ENCODE measurements around the gene CRYAB.
A peak's percentile ranks its signal among the peaks of the same experiment; 100 is the strongest.
"Not testable (repeated sequence)": the region's sequence is repeated elsewhere in the genome, so short reads cannot be mapped to it uniquely, and the experiment has no call there.

The CRYAB gene

GRCh38 chr11:111933872-111934271, 22.3 kb upstream of the CRYAB start:
- DNase-seq (ENCODE audit: low spot score): no peak

- not testable (repeated sequence) for DNase-seq (ENCODE audit: low spot score)
Measured at GRCh38 chr11:111933176-111933575, 21.6 kb upstream of the CRYAB start.

GRCh38 chr11:111932611-111932950, 21.0 kb upstream of the CRYAB start:
- no peak for DNase-seq (ENCODE audit: low spot score)

- DNase-seq (ENCODE audit: low spot score): no peak
Measured at GRCh38 chr11:111930472-111930871, 18.9 kb upstream of the CRYAB start.

GRCh38 chr11:111926505-111927391, 15.2 kb upstream of the CRYAB start:
- DNase-seq (ENCODE audit: low spot score): peak; percentile 91

- DNase-seq (ENCODE audit: low spot score): no peak
Measured at GRCh38 chr11:111925953-111926352, 14.4 kb upstream of the CRYAB start.

GRCh38 chr11:111923951-111924350, 12.4 kb upstream of the CRYAB start:
- DNase-seq (ENCODE audit: low spot score): no peak

- DNase-seq (ENCODE audit: low spot score): no peak
Measured at GRCh38 chr11:111923351-111923788, 11.8 kb upstream of the CRYAB start.

- no peak for DNase-seq (ENCODE audit: low spot score)
Measured at GRCh38 chr11:111922803-111923202, 11.2 kb upstream of the CRYAB start.

GRCh38 chr11:111921541-111922230, 10.1 kb upstream of the CRYAB start:
- DNase-seq (ENCODE audit: low spot score): no peak

- no peak for DNase-seq (ENCODE audit: low spot score)
Measured at GRCh38 chr11:111920908-111921307, 9.3 kb upstream of the CRYAB start.

GRCh38 chr11:111918390-111919256, 7.1 kb upstream of the CRYAB start, which contains the start of gene C11orf52:
TSS of gene C11orf52 (plus strand) at chr11:111918913. CDS start at chr11:111918973, 60 bp downstream.
- no peak for DNase-seq (ENCODE audit: low spot score)

- no peak for DNase-seq (ENCODE audit: low spot score)
Measured at GRCh38 chr11:111917788-111918187, 6.2 kb upstream of the CRYAB start.

- DNase-seq (ENCODE audit: low spot score): no peak
Measured at GRCh38 chr11:111917312-111917711, 5.7 kb upstream of the CRYAB start.

- no peak for DNase-seq (ENCODE audit: low spot score)
Measured at GRCh38 chr11:111916768-111917167, 5.2 kb upstream of the CRYAB start.

GRCh38 chr11:111913997-111914396, 2.4 kb upstream of the CRYAB start:
- no peak for DNase-seq (ENCODE audit: low spot score)

GRCh38 chr11:111913031-111913861, 1.7 kb upstream of the CRYAB start:
- no peak for DNase-seq (ENCODE audit: low spot score)

GRCh38 chr11:111912535-111912934, 965 bp upstream of the CRYAB start, which contains the start of gene HSPB2:
TSS of gene HSPB2 (plus strand) at chr11:111912734. CDS start at chr11:111912830, 96 bp downstream.
- no peak for DNase-seq (ENCODE audit: low spot score)

GRCh38 chr11:111910676-111911562, 651 bp downstream of the CRYAB start:
- no peak for DNase-seq (ENCODE audit: low spot score)

GRCh38 chr11:111909378-111909777, 2.2 kb downstream of the CRYAB start:
- DNase-seq (ENCODE audit: low spot score): no peak
